SK-N-MC (cell line): ENCODE measurements around the gene NAGA.

ENCODE experiments used
- EZH2 ChIP-seq: fragments of 200-600 bp; sonication (generic); IDR thresholded peaks from one replicate; pipeline ENCODE4 v1.6.1; 2017; ENCODE audit warnings: antibody characterized with exemption
- FOXP2 ChIP-seq: optimal IDR thresholded peaks from 2 replicates; pipeline ENCODE3; 2011; ENCODE audit warnings: mild to moderate bottlenecking, moderate library complexity; ENCODE audit not compliant: insufficient read depth; ENCODE audit errors: extremely low read length, control extremely low read depth
- POLR2AphosphoS5 ChIP-seq: IDR thresholded peaks from 2 replicates; pipeline ENCODE4 v1.6.1; 2012; ENCODE audit warnings: mild to moderate bottlenecking, low read depth, low read length, borderline replicate concordance

DNA sequence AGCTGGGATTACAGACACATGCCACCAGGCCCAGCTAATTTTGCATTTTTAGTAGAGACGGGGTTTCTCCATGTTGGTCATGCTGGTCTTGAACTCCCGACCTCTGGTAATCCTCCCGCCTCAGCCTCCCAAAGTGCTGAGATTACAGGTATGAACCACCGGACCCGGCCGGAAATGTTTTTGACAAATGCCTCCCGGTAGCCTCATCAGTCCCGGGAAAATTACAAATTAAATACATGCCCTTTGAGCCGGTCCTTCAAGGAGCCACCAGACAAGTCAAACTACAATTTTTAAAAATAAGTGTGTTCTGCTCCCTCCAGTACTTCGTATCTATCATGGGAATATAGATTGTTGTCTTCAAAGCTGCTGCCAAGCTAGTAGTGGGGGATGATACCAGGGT is 54.5 kb downstream of the NAGA start:
- no peak for TF ChIP-seq EZH2
- TF ChIP-seq POLR2AphosphoS5: no peak
- TF ChIP-seq FOXP2: no peak
